Psoas muscle (tissue), 8 donors: Measurements from ENCODE around the gene DFFA. TPM values are rescaled to one million over a fixed set of nuclear protein-coding genes. Genes with fewer than 3 reads are reported as not detected.

Experiments
- ATAC-seq, 4 donors: fragments of 200-7000 bp; cut with Tn5 transposase; one replicate each; pipeline ENCODE4 v1.9.1; 2020; ENCODE audit warnings: moderate library complexity in 3 of 4, mild to moderate bottlenecking in 2 of 4
- DNase-seq, 2 donors: peaks; one replicate each; pipeline ENCODE4 v3.0.0-alpha.2; 2020
- H3K27ac ChIP-seq: fragments of 200-600 bp; one replicate; pipeline ENCODE4 v1.8.0; 2022
- H3K27me3 ChIP-seq, 3 donors: fragments of 200-600 bp in 1 of 3; one replicate each; pipeline versions ENCODE4 v1.6.1 to v1.8.0; 2013 to 2022; ENCODE audit warnings: low read length in 2 of 3, mild to moderate bottlenecking in 2 of 3, moderate library complexity in 1 of 3; ENCODE audit not compliant: insufficient read depth in 3 of 3
- H3K36me3 ChIP-seq, 2 donors: fragments of 200-600 bp in 1 of 2; one replicate each; pipeline versions ENCODE4 v1.6.1 to v1.8.0; 2013 to 2022; ENCODE audit warnings: low read depth in 1 of 2, mild to moderate bottlenecking in 1 of 2, moderate library complexity in 1 of 2; ENCODE audit not compliant: insufficient read depth in 1 of 2
- H3K4me1 ChIP-seq: fragments of 200-600 bp; one replicate; pipeline ENCODE4 v1.8.0; 2022
- H3K4me3 ChIP-seq: fragments of 200-600 bp; one replicate; pipeline ENCODE4 v1.8.0; 2022; ENCODE audit warnings: mild to moderate bottlenecking
- H3K9me3 ChIP-seq: fragments of 200-600 bp; one replicate; pipeline ENCODE4 v1.8.0; 2022
- WGBS, 3 donors: extraction: QIAGEN DNeasy Blood & Tissue Kit; methylation state at CpG; one replicate each; pipeline versions ENCODE4 v1.1.6 to v1.1.7; 2013; 5-methylcytosine and 5-hydroxymethylcytosine counted together
- intact Hi-C, 2 donors: fragments of 100-400 bp; cut with DNase I; formaldehyde crosslinking; loops; one replicate each; pipeline versions ENCODE4 v1.11.0 to v1.14.2; 2022
- polyA plus RNA-seq, 3 donors: library from polyadenylated mRNA; stranded (reverse); fragments of 200-250 nt; gene quantifications; one replicate each; pipeline ENCODE4 v1.2.3, GENCODE V29; 2013
- total RNA-seq, 4 donors: library from RNA; stranded (reverse); fragmentation: NEBNext Ultra II Directional in 2 of 4; extraction: Animal tissue kit (Norgen Biotek cat#: 25700) in 2 of 4; gene quantifications; one replicate each; pipeline versions ENCODE4 v1.2.1 to v1.2.4, GENCODE V29; 2021 to 2023
- TF ChIP-seq, protein P1 (sequence below): fragments of 200-600 bp; IDR thresholded peaks from one replicate; pipeline ENCODE4 v1.8.0; 2022; ENCODE audit warnings: antibody characterized with exemption
- donor health status: healthy with polysubstance abuse.
- donor health status: DM: no; HTN: no; CAD: no; lungs with moderate emphysema.
- donor health status: Bipolar disorder and iron deficiency.
- donor health status: healthy.
- donor health status: DM: yes; HTN: yes; CAD: no.
- donor health status: DM: no; HTN: no; CAD: no.
- donor health status: DM: no; HTN: no; CAD: no.
- donor health status: DM: yes; HTN: yes; CAD: no.

The DFFA gene
- total and polyA plus RNA-seq, 7 donors, result 11.5 to 26.8 (median 20.9) TPM

DNA sequence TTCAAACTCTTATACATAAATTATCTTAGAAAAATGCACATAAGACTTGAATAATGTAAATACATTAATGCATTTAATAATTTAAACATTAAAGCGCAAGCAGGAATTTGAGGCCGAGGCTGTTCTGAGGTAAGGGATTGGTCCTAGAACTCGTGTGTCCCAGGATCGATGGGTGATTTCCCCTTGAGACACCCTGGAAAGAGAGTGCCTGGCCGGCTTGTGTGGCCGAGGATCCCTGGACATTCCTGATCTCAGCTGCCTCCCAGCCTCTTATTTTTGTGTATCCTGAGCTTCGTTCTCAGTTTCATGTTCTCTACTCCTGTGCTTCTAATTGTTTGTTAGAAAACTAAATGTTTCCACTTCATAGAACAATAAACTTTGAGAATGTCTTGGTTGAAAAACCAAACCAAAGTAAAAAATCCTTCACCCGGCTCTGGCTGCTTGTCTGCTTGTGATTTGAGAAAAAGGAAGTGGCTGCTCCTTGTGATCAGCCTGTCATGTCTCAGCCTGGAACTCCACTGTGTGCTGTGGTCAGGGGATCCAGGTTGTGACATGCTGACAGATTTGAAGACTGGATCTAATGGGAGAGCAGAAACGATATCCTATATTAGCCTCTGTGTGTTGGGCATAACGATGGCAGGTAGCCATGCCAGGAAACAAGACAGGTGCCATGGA lies 43.1 kb upstream of the DFFA start:
- Histone ChIP-seq H3K4me3 (no peak overlapping the region), H3K27me3 (no peaks in the 10 kb centered on the region), H3K27ac (peak overlapping the region; percentile 31), H3K36me3 (peaks cover 0 to 2% of the 10 kb centered on the region in 2 donors), H3K9me3 (no peaks in the 10 kb centered on the region), H3K4me1 (peaks cover 55% of the 10 kb centered on the region)
- DNase-seq (no peak), ATAC-seq (peak; percentile 17 to 73 (median 40))
- WGBS, 3 donors, result 60 to 71% (median 60%) methylated on average over 10 of the region's 10 CpGs
- TF ChIP-seq, protein P1, sequence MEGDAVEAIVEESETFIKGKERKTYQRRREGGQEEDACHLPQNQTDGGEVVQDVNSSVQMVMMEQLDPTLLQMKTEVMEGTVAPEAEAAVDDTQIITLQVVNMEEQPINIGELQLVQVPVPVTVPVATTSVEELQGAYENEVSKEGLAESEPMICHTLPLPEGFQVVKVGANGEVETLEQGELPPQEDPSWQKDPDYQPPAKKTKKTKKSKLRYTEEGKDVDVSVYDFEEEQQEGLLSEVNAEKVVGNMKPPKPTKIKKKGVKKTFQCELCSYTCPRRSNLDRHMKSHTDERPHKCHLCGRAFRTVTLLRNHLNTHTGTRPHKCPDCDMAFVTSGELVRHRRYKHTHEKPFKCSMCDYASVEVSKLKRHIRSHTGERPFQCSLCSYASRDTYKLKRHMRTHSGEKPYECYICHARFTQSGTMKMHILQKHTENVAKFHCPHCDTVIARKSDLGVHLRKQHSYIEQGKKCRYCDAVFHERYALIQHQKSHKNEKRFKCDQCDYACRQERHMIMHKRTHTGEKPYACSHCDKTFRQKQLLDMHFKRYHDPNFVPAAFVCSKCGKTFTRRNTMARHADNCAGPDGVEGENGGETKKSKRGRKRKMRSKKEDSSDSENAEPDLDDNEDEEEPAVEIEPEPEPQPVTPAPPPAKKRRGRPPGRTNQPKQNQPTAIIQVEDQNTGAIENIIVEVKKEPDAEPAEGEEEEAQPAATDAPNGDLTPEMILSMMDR, result no peak
- intact Hi-C loops, result loop anchor here in 1 of 2 donors (5.0 kb wide), 1 partner anchor 162 kb away; no protein-coding TSS in a partner anchor

DNA sequence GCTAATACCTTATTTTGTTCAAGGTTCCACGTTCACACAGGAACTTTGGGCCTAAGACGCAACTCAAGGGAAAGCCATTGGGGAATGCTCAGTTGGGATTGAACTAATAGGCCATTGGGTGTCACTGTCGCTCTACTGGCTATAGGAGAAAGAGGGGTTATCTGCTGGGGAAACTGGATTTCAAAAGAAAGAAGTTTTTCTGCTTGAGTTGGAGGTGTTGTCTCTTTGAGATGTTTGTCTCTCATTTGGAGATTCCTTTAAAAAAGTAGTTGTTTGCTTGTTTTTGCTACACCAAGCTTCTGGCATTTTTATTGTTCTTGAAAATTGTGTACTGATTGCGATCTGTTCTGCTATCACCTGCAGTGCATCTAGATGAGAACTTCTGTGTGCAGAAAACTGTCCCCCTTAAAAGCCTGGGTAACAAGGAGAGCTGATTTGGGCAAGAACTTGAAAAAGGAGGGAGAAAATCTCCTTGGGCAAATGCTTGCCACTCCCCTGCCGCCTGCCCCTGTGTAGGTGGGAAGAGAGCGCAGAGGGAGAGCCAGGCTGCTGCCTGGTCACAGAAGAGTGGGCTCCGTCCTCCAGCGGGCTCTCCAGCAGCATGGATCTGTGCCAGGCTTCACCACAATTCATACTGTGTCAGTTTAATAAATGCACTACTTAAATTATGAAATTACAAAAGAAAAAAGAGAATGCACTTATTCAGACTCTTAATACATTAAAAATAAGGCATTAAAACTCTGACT lies 42.3 kb upstream of the DFFA start:
- Histone ChIP-seq H3K9me3 (no peaks in the 10 kb centered on the region), H3K36me3 (peaks cover 0 to 2% of the 10 kb centered on the region in 2 donors), H3K4me1 (peaks cover 63% of the 10 kb centered on the region), H3K27me3 (no peaks in the 10 kb centered on the region), H3K4me3 (no peak overlapping the region), H3K27ac (no peak overlapping the region)
- ATAC-seq (peak in 3 of 4 donors; percentile 45 to 62 (median 60)), DNase-seq (no peak)
- 78 to 88% (median 81%) methylated on average over 8 of the region's 8 CpGs for WGBS, 3 donors
- TF ChIP-seq, protein P1, result peak; percentile 72
- intact Hi-C loops, result loop anchor here (5.0 kb wide), 3 partner anchors 163 to 278 kb away; no protein-coding TSS in a partner anchor

DNA sequence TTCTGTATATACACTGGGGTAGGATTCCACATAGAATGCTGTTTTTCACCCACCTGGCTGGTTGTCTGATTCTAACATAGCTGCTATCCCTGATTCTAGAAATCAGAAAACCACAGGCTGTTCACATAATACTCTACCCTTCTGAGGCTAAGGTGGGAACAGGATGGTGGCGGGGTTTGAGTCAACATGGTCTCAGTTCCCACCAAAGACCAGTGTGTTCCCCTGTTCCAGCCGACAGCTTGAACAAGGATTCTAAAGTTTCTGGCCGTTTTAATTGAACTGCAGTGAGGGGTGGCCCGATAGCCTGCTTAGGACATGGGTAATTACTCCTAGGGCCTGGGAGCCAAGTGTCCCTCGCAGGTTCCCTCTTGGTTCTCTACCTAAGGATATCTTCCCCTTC lies 40.9 kb upstream of the DFFA start:
- no peaks in the 10 kb centered on the region for H3K9me3 ChIP-seq
- peaks cover 75% of the 10 kb centered on the region for H3K4me1 ChIP-seq
- H3K36me3 ChIP-seq, result peaks cover 0 to 2% of the 10 kb centered on the region in 2 donors
- no peak for DNase-seq
- TF ChIP-seq, protein P1, result no peak
- no peaks in the 10 kb centered on the region for H3K27me3 ChIP-seq
- 82 to 94% (median 90%) methylated on average over 5 of the region's 5 CpGs for WGBS, 3 donors
- H3K4me3 ChIP-seq, result no peak overlapping the region
- no peak overlapping the region for H3K27ac ChIP-seq
- no peak for ATAC-seq
- intact Hi-C loops, result loop anchor here (5.0 kb wide), 2 partner anchors 274 to 279 kb away; no protein-coding TSS in a partner anchor

DNA sequence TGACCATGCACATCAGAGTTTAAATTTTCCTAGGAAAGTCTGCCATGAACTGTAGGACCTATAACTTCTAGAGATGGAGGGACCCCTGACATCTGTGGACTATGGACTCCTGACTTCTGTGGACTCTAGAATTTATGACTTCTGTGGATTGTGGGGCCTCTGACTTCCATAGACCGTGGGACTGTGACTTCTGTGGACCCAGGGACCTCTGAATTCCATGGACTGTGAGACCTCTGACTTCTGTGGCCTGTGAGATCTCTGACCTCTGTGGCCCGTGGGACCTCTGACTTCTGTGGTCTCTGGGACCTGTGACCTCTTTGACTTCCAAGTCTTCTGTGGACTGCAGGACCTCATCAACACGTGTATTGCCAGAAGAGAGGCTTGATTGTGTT lies 39.2 kb upstream of the DFFA start:
- Histone ChIP-seq H3K27ac (peak overlapping the region; percentile 43), H3K27me3 (no peaks in the 10 kb centered on the region), H3K4me3 (no peak overlapping the region), H3K9me3 (no peaks in the 10 kb centered on the region), H3K4me1 (peaks cover 78% of the 10 kb centered on the region), H3K36me3 (no peaks in the 10 kb centered on the region)
- TF ChIP-seq, protein P1, result no peak
- 75 to 81% (median 77%) methylated on average over 3 of the region's 3 CpGs for WGBS, 3 donors
- intact Hi-C loops, result loop anchor here (5.0 kb wide), 2 partner anchors 276 to 281 kb away; no protein-coding TSS in a partner anchor
- DNase-seq, result no peak
- no peak for ATAC-seq
